GM12878 (cell line): ENCODE measurements around the gene SLC12A4. TPM values are rescaled to one million over a fixed set of nuclear protein-coding genes. Genes with fewer than 3 reads are reported as not detected.
A peak's percentile ranks its signal among the peaks of the same experiment; 100 is the strongest.

Experiments
- ATAC-seq: fragments of 200-7000 bp; cut with Tn5 transposase; 3 replicates; pipeline ENCODE4 v1.9.1; 2020; ENCODE audit warnings: mild to moderate bottlenecking, moderate library complexity
- BruUV-seq: library from RNA; stranded (reverse); fragments of 400-500 nt; replicated peaks from 2 replicates; lab custom pipeline; 2021; lab: Mats Ljungman, UMichigan
- CTCF ChIA-PET: fragments of 300-600 bp; sonication (Branson Sonifier 250); formaldehyde crosslinking; extraction: SDS; loops from one replicate; lab custom pipeline; 2021; ENCODE audit warnings: inconsistent platforms; lab: Yijun Ruan, JAX
- POLR2A ChIA-PET: fragments of 350-600 bp; formaldehyde crosslinking; extraction: SDS; loops from one replicate; lab custom pipeline; 2021; ENCODE audit warnings: inconsistent platforms; lab: Charles Lee
- RAD21 ChIA-PET: fragments of 300-600 bp; sonication (Branson Sonifier 250); formaldehyde crosslinking; loops from one replicate; lab custom pipeline; 2023; ENCODE audit warnings: antibody characterized with exemption; ENCODE audit not compliant: unreplicated experiment; lab: Charles Lee
- SMC1A ChIA-PET: fragments of 300-600 bp; sonication (Branson Sonifier 250); formaldehyde crosslinking; loops from one replicate; lab custom pipeline; 2023; ENCODE audit not compliant: unreplicated experiment, uncharacterized antibody; lab: Charles Lee
- DNase-seq: peaks from one replicate; pipeline ENCODE4 v3.0.0-alpha.2; 2011; ENCODE audit warnings: low read depth, low spot score
- FAIRE-seq: peaks from 3 replicates; lab custom pipeline; 2011; peaks lifted over from hg19 to GRCh38; lab: Jason Lieb, UNC
- H2AFZ ChIP-seq: 2 replicates; pipeline ENCODE4 v1.6.0; 2011; ENCODE audit warnings: low read depth, low read length, control low read depth; ENCODE audit not compliant: control insufficient read depth
- H3K27ac ChIP-seq: 2 replicates; pipeline ENCODE4 v1.5.1; 2011; ENCODE audit warnings: control low read depth; ENCODE audit not compliant: control insufficient read depth, insufficient read depth
- H3K27me3 ChIP-seq, 2 experiments: replicated peaks in 1 of 2; 2 replicates each; pipeline versions ENCODE4 v1.6.0 to v1.6.1; 2011; ENCODE audit warnings: low read length in 1 of 2; ENCODE audit not compliant: control insufficient read depth in 2 of 2, insufficient read depth in 2 of 2
- H3K36me3 ChIP-seq, 2 experiments: 2 replicates each; pipeline ENCODE4 v1.5.1; 2011; ENCODE audit warnings: low read length in 1 of 2; ENCODE audit not compliant: control insufficient read depth in 2 of 2, insufficient read depth in 2 of 2
- H3K4me1 ChIP-seq: 2 replicates; pipeline ENCODE4 v1.6.1; 2011; ENCODE audit warnings: mild to moderate bottlenecking, low read length, moderate library complexity, mixed read lengths; ENCODE audit not compliant: control insufficient read depth, insufficient read depth
- H3K4me2 ChIP-seq: 2 replicates; pipeline ENCODE4 v1.6.0; 2011; ENCODE audit warnings: control low read depth; ENCODE audit not compliant: control insufficient read depth, insufficient read depth
- H3K4me3 ChIP-seq: fragments of 200-600 bp; sonication (generic); 2 replicates; pipeline ENCODE4 v1.5.1; 2016
- H3K79me2 ChIP-seq: 2 replicates; pipeline ENCODE4 v1.6.0; 2011; ENCODE audit warnings: low read length; ENCODE audit not compliant: control insufficient read depth, insufficient read depth
- H3K9ac ChIP-seq: 2 replicates; pipeline ENCODE4 v1.8.0; 2011; ENCODE audit warnings: low read length, control low read depth, mixed read lengths; ENCODE audit not compliant: control insufficient read depth, insufficient read depth
- H3K9me3 ChIP-seq: replicated peaks from 3 replicates; pipeline ENCODE4 v1.5.1; 2011; ENCODE audit warnings: mild to moderate bottlenecking, low read length; ENCODE audit not compliant: control insufficient read depth, insufficient read depth
- H4K20me1 ChIP-seq: 2 replicates; pipeline ENCODE4 v1.6.0; 2011; ENCODE audit not compliant: control insufficient read depth, insufficient read depth
- ATF2 ChIP-seq: IDR thresholded peaks from 2 replicates; pipeline ENCODE4 v1.6.1; 2012; ENCODE audit warnings: low read length, inconsistent platforms
- BHLHE40 ChIP-seq, 2 experiments: fragments of 450-650 bp in 1 of 2; IDR thresholded peaks; 2 replicates each; pipeline ENCODE4 v1.6.1; 2011 to 2017; ENCODE audit warnings: low read depth in 2 of 2, borderline replicate concordance in 1 of 2, improper control_type of control experiment in 1 of 2, low read length in 1 of 2, mild to moderate bottlenecking in 1 of 2
- E2F4 ChIP-seq: IDR thresholded peaks from 2 replicates; pipeline ENCODE4 v1.6.1; 2012; ENCODE audit warnings: low read depth, low read length, improper control_type of control experiment
- POLR2A ChIP-seq: IDR thresholded peaks from 2 replicates; pipeline ENCODE4 v1.6.1; 2011; ENCODE audit warnings: low read depth, mild to moderate bottlenecking, low read length
- POLR2AphosphoS2 ChIP-seq: IDR thresholded peaks from 2 replicates; pipeline ENCODE4 v1.6.1; 2011; ENCODE audit warnings: low read depth, mild to moderate bottlenecking, low read length, improper control_type of control experiment, moderate library complexity
- PRDM15 ChIP-seq: fragments of 450-650 bp; formaldehyde crosslinking; IDR thresholded peaks from 2 replicates; pipeline ENCODE4 v1.4.0; 2020; ENCODE audit warnings: mild to moderate bottlenecking, moderate library complexity
- RAD51 ChIP-seq: fragments of 450-650 bp; IDR thresholded peaks from 2 replicates; pipeline ENCODE4 v1.6.1; 2016; ENCODE audit warnings: moderate library complexity, mild to moderate bottlenecking, inconsistent platforms
- SIX5 ChIP-seq: IDR thresholded peaks from 2 replicates; pipeline ENCODE4 v1.6.1; 2011; ENCODE audit warnings: mild to moderate bottlenecking, low read depth, low read length, moderate library complexity; ENCODE audit not compliant: severe bottlenecking
- TCF12 ChIP-seq: IDR thresholded peaks from 2 replicates; pipeline ENCODE4 v1.6.1; 2011; ENCODE audit warnings: low read depth, mild to moderate bottlenecking, low read length
- USF1 ChIP-seq: IDR thresholded peaks from 2 replicates; pipeline ENCODE4 v1.6.1; 2011; ENCODE audit warnings: borderline replicate concordance, low read depth, mild to moderate bottlenecking, moderate library complexity, mixed read lengths, low read length; ENCODE audit not compliant: insufficient read depth; ENCODE audit errors: extremely low read length
- USF2 ChIP-seq: IDR thresholded peaks from 2 replicates; pipeline ENCODE4 v1.6.1; 2011; ENCODE audit warnings: low read depth, low read length, improper control_type of control experiment, borderline replicate concordance
- WGBS: methylation state at CpG from one replicate; pipeline ENCODE4 v1.1.6; 2016; ENCODE audit warnings: low lambda C conversion rate; ENCODE audit not compliant: insufficient replicate concordance, insufficient coverage; ENCODE audit errors: missing lambda C conversion rate; 5-methylcytosine and 5-hydroxymethylcytosine counted together
- in situ Hi-C: fragments of 300-500 bp; cut with MboI; formaldehyde crosslinking; loops from 9 replicates; pipeline ENCODE4 v1.14.3; 2018; ENCODE audit warnings: mixed read lengths
- intact Hi-C: fragments of 100-400 bp; cut with micrococcal nuclease; formaldehyde crosslinking; loops from one replicate; pipeline ENCODE4 v1.14.2; 2022; ENCODE audit not compliant: unreplicated experiment
- polyA plus RNA-seq, 11 experiments: library from polyadenylated mRNA; depleted of rRNA in 4 of 11; unstranded in 6 of 11; stranded (reverse) in 5 of 11; fragments of >200 nt; fragmentation: Nextera tagmentation in 4 of 11; fragmentation: Illumina TruSeq in 1 of 11; extraction: Ambion mirVana in 4 of 11; extraction: Trizol in 1 of 11; gene quantifications; 1 replicate in 1 of 11; 2 replicates in 10 of 11; pipeline versions ENCODE4 v1.2.1 to v1.2.3, GENCODE V29; 2011 to 2016; ENCODE audit warnings: inconsistent platforms in 2 of 11, missing spikeins in 2 of 11, low read depth in 1 of 11
- total RNA-seq, 4 experiments: library from RNA; depleted of rRNA in 3 of 4; stranded (reverse); fragments of >200 nt in 3 of 4; fragmentation: Illumina TruSeq in 1 of 4; extraction: Trizol in 1 of 4; gene quantifications; 2 replicates each; pipeline versions ENCODE4 v1.2.1 to v1.2.3, GENCODE V29; 2013 to 2021

Gene SLC12A4
- total and polyA plus RNA-seq, 10 of the 15 experiments (the other 5 are each of a cell fraction or from before 2014, with no cell fraction given), result 0.95 to 39.9 (median 14.2) TPM

GRCh38 chr16:67939507-67940445, 28.7 kb downstream of the SLC12A4 start:
- FAIRE-seq, result no peak
- CTCF ChIA-PET, result interaction anchor here (1.3 to 2.5 kb wide), 4 partner anchors 25 to 101 kb away, joined by 4 to 9 read pairs (median 6); no protein-coding TSS in a partner anchor
- H3K4me3 ChIP-seq, result no peak overlapping the region

More at GRCh38 chr16:67939507-67940445, 28.7 kb downstream of the SLC12A4 start:
- POLR2A ChIA-PET, result interaction anchor here (1.1 kb wide), 1 partner anchor 56 kb away, joined by 3 read pairs; no protein-coding TSS in a partner anchor
- Histone ChIP-seq H4K20me1 (no peaks in the 10 kb centered on the region), H3K79me2 (peaks cover 28% of the 10 kb centered on the region), H3K4me1 (peaks cover 12% of the 10 kb centered on the region), H2AFZ (no peak overlapping the region), H3K27me3 (no peaks in the 10 kb centered on the region), H3K27ac (no peak overlapping the region), H3K4me2 (no peak overlapping the region), H3K9ac (no peak overlapping the region), H3K36me3 (peaks cover 4 to 5% of the 10 kb centered on the region in 2 experiments; a peak in 3 of 4 replicates), H3K9me3 (no peaks in the 10 kb centered on the region)
- SMC1A ChIA-PET, result interaction anchor here (0.7 to 1.3 kb wide), 3 partner anchors 49 to 101 kb away, joined by 3 to 4 read pairs (median 3); no protein-coding TSS in a partner anchor
- WGBS, result 77% methylated on average over 32 of the region's 33 CpGs
- RAD21 ChIA-PET, result interaction anchor here (0.5 kb wide), 1 partner anchor 98 kb away, joined by 3 read pairs; no protein-coding TSS in a partner anchor
- DNase-seq (no peak), ATAC-seq (no peak)
- in situ Hi-C loops, result no loop called here
- BruUV-seq, result no TSS peak
- TF ChIP-seq SIX5 (no peak), ATF2 (no peak), POLR2A (peak; percentile 66), USF2 (peak; percentile 7; the same call in 1 of the 2 replicates), E2F4 (no peak), TCF12 (0 out of 2 replicates have a peak, but pooled peaks have one; percentile 33), POLR2AphosphoS2 (0 out of 2 replicates have a peak, but pooled peaks have one; percentile 13), USF1 (peak; percentile 73), BHLHE40 (IDR thresholded peaks at IDR 0.05; ENCODE audit: borderline replicate concordance in 1 of 2, low read depth in 2 of 2, low read length in 1 of 2) (peak in 1 of 2 experiments; percentile 87; a peak in 3 of 4 replicates), RAD51 (peak; percentile 92), PRDM15 (CRISPR knock-in tag) (no peak)
- intact Hi-C loops, result loop anchor here (5.0 kb wide), 1 partner anchor 103 kb away; no protein-coding TSS in a partner anchor
